Fibroblast of upper back skin (primary cell): Measurements from ENCODE around the gene CDK5RAP2.

ENCODE experiments used
- DNase-seq: peaks from one replicate; pipeline ENCODE4 v3.0.0-alpha.2; 2013

The CDK5RAP2 gene

DNA sequence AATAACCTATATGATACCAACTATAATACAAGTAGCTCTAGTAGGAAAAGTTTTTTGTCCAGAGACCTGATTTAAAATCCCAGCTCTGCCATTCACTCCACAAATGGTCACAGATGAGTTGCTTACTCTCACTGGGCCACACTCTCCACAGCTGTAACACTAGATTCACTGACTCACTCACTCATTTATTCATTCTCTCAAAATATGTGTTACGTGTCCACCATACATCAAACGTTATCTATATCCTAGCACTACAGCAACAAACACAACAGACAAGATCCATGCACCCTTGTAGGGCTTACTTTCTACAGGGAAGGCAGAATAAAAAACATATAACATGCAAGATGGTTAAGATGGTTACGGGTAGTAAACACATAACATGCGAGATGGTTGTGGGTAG lies 146.3 kb downstream of the CDK5RAP2 start:
- no peak for DNase-seq

DNA sequence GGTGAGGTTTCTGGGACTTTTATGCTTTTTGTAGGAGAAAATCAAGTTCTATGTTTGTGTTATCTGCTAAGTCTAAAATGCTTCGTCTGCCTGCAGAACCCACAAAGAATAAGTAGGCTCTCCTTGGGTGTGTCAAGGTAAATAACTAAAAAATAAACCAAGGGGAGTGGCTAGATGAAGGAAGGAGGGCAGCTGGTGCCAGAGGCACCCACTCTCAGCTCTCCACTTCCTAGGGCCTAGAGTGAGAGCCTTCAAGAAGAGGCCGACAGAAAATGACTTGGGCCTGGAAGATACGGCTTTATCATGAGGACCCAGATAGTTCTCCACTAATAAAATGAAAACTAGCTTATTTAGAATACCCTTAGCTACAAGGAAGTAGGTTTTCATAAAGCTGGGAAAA lies 147.4 kb downstream of the CDK5RAP2 start:
- DNase-seq = no peak

DNA sequence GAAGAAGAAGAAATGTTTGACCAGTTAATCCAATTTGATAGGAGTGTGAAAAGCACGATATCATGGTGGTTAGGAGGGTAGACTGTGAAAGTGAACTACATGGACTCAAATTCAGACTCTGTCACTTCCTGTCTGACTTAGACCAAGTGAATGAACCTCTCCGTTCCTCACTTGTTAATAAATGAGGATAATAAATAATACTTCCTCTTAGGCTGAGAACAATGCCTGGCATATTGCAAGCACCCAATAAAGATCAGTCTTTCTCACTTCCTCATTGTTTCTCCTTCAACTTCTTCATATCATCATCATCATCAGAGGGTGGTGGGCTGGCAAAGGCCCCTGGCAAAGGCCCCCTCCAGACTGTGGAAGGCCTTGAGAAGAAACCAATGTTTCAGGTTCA lies 148.7 kb downstream of the CDK5RAP2 start:
- no peak for DNase-seq

DNA sequence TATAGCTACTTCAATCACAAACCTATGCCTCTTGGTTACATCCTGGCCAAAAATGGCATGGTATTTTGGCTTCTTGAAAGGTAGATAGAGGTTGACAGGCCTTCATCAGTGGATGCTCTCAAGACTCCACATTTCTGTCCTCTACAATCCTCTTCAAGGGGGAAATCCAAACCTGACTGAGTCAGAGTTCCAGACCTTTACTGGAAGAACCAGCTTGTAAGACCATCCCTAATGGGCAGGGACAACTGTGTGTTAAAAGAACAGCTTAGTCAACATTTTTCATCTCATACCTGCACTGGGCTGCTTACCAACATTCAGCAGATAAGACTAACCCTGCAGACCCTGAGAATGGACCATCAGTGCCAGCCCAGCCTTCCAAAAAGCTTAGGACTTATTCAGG lies 155.7 kb downstream of the CDK5RAP2 start:
- no peak for DNase-seq

DNA sequence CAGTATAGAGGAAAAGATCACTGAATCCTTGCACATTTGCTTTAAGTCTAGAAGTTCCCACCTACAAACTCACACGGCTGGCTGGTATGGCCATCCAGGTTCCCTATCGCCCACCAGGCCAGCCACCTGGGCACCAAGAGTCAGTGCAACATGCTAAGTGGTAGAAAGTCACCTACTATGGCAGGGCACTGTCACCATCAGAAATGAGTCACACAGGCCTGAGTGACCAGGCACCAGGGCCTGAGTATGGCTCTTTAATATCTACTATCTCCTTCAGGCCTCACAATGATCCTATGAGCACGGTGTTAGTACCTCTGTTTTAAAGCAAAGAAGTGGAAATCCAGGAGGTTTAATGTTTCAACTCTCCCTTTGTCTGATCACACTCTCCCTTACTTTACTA lies 156.2 kb downstream of the CDK5RAP2 start:
- DNase-seq = no peak

DNA sequence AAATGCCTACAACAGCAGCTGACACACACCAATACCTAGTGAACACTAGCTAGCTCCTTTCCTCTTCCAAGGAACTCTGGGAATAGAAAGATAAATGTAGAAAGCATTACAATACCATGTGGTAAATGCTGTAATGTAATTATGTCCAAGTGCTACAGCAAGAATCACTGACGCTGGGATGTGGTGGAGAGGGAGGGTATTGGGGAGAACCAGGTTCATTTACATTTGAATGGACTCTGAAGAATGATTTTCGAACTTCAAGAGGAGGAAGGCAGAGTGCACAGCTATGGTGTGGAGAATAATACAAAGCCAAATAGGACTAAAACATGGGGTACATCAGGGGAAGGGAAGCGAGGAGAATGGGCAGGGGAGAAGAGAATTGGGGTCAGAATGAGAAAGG lies 158.0 kb downstream of the CDK5RAP2 start:
- DNase-seq = no peak

DNA sequence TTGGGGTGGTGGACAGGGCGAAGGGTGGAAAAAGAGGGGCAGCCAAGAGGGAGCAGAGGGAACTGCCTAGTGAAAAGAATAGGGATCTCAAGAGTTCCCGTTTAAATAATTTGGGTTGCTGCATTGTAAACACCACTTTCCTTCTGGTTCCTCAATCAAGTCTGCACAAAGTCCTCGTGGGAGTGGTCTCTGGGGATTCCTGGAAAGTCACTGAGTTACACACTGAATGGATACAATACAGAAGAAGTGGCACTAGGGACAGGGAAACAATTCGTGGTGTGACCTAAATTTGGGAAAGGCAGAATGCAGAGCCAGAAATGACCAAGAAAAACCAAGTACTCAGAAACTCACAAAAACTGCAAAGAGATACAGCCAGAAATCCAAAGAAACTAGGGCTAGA lies 161.7 kb downstream of the CDK5RAP2 start:
- DNase-seq = no peak

DNA sequence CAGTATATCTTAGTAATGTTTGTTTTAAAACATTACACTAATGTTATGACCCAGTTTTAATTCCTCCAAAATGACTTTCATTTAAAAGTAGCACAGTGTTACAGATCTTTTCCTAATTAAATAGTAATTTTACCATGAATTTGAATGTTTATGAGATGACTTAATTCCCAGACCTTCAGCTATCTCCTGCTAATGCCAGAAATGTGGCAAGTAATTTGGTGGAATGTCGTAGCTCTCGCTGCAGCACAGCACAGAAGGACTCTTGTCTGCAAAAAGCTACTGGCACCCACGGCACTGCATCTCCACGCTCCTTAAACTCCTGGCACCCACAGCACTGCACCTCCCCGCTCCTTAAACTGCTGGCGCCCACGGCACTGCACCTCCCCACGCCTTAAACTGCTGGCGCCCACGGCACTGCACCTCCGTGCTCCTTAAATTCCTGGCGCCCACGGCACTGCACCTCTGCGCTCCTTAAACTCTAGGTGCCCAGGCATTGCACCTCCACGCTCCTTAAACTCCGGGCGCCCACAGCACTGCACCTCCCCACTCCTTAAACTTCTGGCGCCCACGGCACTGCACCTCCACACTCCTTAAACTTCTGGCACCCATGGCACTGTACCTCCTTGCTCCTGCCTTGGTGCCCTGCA lies 163.1 kb downstream of the CDK5RAP2 start:
- no peak for DNase-seq

DNA sequence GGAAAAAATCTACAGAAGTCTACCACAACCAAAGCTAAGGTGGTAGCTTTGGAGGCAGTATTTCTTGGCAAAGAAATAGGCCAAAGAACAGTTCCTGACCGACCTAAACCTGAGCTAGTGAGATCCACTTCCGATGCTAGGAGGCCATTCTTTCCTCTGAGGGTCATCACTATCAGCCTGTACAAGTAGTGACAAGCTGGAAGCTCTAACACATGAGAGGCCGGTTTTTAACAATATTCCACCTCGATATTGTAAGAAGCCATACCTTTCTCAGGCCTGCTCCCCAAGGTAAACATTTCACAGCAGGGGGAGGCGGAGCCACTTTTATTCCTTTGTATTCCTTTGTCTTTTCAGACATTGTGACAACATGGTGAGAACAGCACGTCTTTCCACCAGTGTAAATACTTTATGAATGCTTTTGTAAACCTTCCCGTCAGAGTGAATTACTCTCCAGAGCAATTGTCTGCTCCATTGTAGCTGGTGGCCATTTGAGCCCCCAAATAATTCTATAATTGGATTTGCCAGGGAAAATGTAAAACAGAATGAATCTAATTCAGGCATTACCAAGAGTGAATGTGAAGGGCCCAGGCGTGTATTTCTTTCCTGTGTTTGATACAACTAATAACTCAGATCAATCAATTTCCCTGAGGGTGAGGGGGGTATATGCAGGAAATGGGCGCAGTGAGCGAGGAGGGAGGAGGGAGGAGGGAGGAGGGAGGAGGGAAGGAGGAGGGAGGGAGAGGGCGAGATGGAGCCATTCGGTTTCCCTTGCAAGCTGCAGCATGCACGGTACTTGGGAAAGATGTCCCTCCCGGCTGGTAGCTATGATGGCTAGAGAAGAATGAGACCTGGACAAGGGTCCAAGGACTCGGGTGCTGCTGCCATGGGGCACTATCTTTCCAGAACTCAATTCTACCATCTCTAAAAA lies 166.6 kb downstream of the CDK5RAP2 start:
- no peak for DNase-seq

DNA sequence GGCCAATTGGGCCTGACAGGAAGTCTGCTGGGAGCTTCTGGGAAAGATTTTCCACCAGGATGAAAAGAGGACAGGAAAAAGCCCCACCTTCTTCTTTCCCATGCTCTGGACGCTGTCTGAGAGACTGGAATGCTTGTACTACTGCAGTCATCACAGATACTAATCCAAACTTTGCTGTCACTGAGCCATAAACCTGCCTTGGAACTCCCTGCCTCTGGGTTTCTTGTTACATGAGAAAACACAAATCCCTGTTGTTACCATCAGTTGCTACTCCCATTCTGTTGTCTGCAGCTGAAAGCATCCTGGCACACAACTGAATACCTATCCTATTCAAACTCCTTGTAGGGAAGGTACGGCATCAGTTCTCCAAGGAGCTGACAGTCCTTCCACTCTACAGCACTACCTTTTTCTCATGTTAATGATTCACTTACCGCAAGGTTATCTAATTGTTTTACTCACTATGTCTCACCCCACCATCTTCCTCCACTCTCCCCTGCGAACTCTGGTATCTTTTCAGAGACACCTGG lies 167.5 kb downstream of the CDK5RAP2 start:
- peak; percentile 80 for DNase-seq

DNA sequence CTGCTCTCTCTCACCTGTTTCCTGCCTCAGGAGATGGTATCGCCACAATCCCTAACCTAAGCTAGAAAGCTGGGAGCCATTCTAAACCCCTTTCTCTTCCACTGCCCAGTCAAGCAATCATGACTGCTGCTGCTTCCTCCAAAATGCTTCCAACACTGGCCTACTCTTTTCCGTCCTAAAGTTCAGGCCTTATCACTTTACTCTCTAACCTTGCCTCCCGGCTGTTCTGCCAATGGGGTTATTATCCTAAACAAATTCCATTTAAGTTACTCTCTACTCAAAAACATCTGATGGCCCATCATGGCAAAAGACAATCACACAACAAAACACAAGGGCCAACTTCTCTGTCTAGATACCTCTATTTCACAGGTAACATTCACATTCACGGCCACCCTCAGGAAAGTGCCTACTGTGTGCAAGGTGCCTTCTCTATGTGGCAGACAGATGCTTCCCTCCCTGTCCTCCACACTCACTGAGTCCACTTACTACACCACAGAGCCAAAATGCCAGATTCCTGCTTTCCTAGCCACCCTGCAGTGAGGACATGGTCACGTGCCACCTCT lies 168.0 kb downstream of the CDK5RAP2 start:
- no peak for DNase-seq

DNA sequence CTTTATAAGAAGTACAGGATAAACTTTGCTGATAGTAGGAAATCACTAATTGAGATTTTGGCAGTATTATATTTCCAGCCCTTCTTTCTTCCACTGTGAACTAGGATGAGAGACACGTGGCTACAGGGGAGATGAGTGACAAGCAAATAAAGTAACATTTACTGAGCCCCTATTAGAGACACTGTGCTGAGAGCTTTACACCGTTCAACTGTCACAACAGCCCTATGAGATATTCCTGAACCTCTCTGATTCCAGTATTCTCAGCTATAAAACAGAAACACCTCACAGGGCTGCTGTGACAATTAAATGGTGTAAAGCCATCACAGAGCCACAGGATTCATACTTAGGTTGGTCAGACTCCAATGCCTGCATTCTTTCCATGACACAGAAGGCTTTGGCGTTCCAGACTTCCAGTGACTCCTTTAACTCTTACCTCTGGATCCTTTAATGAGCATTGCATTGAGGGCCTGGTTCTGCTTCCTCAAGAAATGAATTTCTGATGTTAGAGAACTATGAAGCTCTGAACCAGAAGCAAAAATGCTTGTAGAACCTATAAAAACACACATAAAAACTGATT lies 169.0 kb downstream of the CDK5RAP2 start:
- DNase-seq = peak; percentile 46

DNA sequence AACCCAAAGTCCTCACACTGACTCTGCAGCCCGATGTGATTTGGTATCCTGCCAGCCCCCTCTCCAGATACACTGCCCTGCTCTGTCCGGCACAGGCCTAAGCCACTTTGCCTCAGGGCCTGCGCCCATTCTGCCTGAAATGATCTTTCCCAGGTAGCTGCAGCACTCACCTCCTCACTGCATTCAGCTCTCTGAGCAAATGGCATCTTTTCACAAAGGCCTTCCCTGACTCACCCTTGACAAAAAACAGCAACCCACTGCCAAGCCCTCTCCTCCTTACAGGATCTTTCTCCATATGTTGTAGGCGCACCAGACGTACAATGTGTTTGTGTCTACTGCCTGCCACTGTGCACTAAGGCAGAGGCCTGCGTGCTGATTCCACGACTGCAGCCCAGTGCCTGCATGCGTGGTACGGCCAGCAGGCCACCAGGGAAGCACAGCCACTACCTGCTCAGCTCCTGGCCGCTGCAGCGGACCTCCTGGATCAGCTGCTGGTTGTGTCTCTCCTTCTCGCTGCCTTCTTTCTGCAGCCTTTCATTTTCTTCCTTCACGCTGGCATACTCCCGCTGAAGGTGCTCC lies 171.2 kb downstream of the CDK5RAP2 start:
- DNase-seq = no peak

DNA sequence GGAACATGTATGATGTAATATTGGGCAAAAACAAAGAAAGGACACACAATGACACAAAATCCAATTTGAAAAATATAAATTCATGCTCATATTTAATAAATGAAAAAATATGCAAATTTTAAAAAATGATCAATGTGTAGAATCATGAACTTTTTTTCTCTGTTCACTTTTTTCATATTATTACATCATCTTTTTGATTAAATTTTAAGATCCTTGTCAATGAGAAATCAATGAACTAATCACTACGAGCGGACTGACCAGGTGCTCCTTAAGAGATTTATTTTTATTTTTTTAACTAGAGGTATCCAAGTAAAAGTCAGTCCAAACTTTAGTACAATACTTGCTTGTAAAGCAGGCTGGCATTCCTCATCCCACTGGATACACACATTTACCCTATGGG lies 174.1 kb downstream of the CDK5RAP2 start:
- DNase-seq = no peak

DNA sequence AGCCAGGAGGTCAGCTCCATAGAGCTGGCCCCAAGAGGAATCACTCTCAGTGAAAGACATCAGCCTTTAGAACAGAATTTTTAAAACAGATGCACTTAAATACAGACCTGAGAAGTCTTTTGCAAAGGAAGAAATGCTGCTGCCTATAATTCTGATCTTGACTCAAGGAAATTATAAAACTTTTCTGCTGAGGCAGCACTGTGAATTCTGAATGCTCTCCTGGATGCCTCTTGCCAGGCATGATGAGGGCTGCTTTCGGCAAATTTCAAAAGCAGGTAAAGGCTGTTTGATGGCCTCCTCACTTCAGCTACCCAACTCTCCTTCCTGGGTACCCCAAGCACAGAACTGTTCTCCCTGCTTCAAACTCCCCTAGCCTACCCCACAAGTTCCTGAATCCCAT lies 174.8 kb downstream of the CDK5RAP2 start:
- no peak for DNase-seq

DNA sequence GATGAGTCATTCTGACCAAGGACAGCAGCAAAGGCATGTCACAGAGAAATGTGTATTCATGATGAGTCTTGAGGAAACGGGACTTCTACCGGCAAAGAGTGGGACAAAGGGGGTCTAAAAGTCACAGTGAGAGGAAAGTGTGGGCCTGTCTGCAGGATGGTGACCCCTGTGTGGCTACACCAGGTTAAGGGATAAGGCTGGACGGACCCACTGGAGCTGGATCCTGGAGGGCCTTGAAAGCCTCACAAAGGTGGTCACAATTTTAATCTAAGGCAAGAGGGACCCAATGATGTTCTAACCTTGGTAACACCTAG lies 176.5 kb downstream of the CDK5RAP2 start:
- DNase-seq = no peak

DNA sequence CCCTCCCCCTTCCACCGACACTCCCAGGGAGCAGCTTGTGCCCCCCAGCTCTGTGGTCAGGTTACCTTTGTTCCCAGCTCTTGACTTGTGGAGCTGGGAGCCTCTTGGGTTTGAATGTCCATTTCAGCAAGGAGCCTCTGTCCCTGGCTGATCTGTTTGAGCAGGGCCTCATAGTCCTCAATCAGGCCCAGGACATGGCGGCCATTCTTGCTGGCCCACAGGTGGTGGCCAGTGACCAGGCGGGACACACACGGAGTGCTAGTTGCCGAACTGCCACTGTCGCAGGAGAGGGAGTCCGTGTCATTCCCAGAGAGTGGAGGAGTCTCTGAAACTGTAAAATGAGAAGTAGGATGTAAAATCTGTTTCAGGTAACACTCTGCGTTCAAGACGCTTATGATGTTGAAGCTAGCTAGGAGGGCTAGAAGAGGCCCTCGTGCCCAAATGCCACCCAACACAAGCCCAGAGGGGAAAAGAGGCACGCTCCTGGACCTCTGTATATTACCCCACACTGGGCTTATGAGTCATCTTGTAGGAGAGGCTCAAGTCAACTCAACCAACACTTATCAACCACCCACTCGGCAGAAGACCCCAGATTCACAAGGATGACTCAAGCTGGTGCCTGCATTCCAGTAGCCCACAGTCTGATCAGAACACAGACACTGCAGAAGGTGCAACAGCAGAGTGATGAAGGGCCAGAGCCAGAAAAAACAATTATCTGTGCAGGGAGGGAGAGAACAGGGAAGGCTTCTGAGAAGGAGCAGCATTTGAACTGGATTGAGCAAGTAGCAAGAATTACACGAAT lies 177.0 kb downstream of the CDK5RAP2 start:
- peak; percentile 99 for DNase-seq

DNA sequence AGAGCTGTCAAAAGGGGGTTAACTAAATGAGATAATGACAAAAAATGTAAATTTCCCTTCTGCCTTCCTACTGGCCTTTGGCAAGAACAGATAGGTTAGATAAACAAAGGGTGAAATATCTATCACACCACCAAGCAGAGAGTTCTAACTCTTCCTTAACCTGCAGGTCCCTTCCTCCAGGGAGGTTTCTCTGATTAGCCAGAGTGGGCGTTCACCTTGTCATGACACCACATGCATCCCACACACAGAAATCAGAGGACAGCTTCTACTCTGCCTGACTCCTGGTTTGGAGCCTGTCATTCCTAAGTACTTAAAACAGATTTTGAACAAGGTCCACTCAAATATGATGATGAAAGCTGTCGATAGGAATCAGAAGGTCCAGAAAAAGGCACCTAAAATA lies 180.0 kb downstream of the CDK5RAP2 start:
- no peak for DNase-seq

DNA sequence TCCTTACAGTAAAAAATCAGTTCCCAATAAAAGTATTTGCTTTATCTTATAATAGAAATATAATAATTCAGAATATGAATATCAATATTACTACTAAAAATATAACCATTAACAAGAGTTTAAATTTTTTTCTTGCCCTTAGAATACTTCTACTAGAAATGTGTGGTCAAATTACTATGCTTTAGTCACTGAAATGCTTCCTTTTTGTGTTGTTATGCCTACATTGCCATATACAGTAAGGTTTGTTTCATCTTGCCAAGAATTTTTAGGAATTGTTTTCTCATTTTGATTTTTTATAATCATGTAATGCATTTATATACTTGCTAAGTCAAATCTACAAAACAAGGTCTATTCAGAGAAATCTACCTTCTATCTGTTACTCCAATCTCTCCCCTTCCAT lies 181.7 kb downstream of the CDK5RAP2 start:
- no peak for DNase-seq

DNA sequence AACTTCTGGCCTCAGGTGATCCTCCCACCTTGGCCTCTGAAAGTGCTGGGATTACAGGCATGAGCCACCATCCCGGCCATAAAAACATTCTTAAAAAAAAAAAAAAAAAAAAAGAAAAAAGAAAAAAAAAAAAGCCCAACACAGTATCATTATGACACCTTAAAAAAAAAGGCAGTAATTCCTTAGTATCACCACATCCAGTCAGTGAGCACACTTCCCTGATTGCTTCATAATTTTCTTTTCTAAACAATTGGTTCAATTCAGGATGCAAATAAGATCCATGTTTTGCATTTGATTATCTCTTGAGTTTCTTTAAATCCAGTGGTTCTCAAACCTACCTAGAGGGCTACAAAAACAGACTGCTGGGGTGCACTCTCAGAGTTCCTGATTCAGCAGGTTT lies 182.5 kb downstream of the CDK5RAP2 start:
- no peak for DNase-seq

DNA sequence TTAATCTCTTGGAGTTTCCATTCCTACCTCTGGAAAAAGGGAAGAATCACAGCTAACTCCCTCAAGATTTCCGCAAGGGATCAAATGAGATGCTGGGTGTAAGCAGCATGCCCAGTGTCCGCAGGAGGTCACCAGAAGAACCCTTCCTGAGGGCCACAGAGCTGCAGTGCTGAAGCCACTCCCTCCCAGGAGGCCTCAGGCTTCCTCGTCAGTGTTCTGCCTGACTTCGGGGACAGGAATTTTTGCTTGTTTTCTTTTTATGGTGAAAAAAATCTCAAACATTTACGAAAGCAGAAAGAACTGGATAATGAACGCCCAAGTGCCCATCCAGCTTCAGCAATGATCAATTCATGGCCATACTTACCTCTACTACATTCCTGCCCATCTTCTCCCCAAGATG lies 183.0 kb downstream of the CDK5RAP2 start:
- no peak for DNase-seq

DNA sequence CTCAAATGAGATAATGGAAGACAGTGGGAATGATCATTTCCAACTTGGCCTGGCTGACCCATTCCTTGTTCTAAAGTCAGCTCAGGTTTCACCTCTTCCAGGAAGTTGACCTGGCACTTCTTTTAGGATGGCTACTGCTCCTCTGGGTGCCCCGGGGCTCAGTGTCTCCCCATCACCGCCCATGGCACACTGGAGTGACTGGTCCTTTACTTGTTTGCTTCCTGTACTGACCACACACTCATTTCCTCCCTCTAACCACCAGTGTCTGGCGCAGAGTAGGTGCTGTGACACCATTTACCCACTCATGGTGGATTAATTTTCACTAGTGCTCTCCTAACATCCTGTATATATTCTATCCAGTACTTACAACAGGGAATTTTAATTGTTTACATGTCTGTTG lies 183.5 kb downstream of the CDK5RAP2 start:
- DNase-seq = no peak

DNA sequence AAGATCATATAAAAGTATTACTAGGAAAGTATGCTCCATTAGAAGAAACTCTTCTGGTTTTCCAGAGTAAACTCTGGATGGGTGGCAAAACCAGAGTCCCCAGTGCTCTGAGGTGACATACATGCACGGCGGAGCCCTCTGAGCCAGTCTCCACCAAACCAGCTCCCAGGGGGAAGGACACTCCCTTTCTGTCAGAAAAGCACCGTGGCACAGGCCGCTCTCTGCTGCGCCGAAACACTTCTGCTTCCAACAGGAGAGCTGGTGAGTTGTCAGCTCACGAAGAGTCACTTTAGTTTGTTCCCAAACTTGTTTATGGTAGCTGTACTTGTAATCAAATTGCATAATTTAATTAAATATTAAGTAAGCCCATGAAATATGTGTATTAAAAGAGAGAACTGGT lies 184.6 kb downstream of the CDK5RAP2 start:
- no peak for DNase-seq
